Osteocyte (in vitro differentiated cells): ENCODE measurements around the gene RPS17. TPM values are rescaled to one million over a fixed set of nuclear protein-coding genes. Genes with fewer than 3 reads are reported as not detected.
A peak's percentile ranks its signal among the peaks of the same experiment; 100 is the strongest.
"Not testable (repeated sequence)": the region's sequence is repeated elsewhere in the genome, so short reads cannot be mapped to it uniquely, and the experiment has no call there.

ENCODE experiments used
- DNase-seq: peaks from one replicate; pipeline ENCODE4 v3.0.0; 2021; ENCODE audit warnings: mixed read lengths; ENCODE audit not compliant: unreplicated experiment; ENCODE audit errors: extremely low spot score
- H3K27ac Mint-ChIP-seq: one replicate; pipeline ENCODE4 v1.8.0; 2021; ENCODE audit warnings: mild to moderate bottlenecking, mixed read lengths; ENCODE audit not compliant: unreplicated experiment
- H3K27me3 Mint-ChIP-seq: one replicate; pipeline ENCODE4 v1.8.0; 2021; ENCODE audit warnings: mixed read lengths; ENCODE audit not compliant: unreplicated experiment
- H3K36me3 Mint-ChIP-seq: one replicate; pipeline ENCODE4 v1.8.0; 2021; ENCODE audit warnings: mixed read lengths; ENCODE audit not compliant: unreplicated experiment
- H3K4me1 Mint-ChIP-seq: one replicate; pipeline ENCODE4 v1.8.0; 2021; ENCODE audit warnings: mixed read lengths; ENCODE audit not compliant: unreplicated experiment
- H3K4me3 Mint-ChIP-seq: one replicate; pipeline ENCODE4 v1.8.0; 2021; ENCODE audit warnings: mild to moderate bottlenecking, moderate library complexity, mixed read lengths; ENCODE audit not compliant: unreplicated experiment
- H3K9me3 Mint-ChIP-seq: one replicate; pipeline ENCODE4 v1.8.0; 2021; ENCODE audit warnings: mixed read lengths; ENCODE audit not compliant: unreplicated experiment
- CTCF ChIP-seq: fragments of 200-600 bp; sonication (generic); IDR thresholded peaks from 2 replicates; pipeline ENCODE4 v1.5.0; 2021; ENCODE audit warnings: antibody characterized with exemption, mild to moderate bottlenecking, moderate library complexity
- total RNA-seq: library from RNA; stranded (reverse); gene quantifications from 2 replicates; pipeline ENCODE4 v1.2.1, GENCODE V29; 2021

Gene RPS17
- total RNA-seq, 1 donor from 2014 or later = 1,309 TPM

DNA sequence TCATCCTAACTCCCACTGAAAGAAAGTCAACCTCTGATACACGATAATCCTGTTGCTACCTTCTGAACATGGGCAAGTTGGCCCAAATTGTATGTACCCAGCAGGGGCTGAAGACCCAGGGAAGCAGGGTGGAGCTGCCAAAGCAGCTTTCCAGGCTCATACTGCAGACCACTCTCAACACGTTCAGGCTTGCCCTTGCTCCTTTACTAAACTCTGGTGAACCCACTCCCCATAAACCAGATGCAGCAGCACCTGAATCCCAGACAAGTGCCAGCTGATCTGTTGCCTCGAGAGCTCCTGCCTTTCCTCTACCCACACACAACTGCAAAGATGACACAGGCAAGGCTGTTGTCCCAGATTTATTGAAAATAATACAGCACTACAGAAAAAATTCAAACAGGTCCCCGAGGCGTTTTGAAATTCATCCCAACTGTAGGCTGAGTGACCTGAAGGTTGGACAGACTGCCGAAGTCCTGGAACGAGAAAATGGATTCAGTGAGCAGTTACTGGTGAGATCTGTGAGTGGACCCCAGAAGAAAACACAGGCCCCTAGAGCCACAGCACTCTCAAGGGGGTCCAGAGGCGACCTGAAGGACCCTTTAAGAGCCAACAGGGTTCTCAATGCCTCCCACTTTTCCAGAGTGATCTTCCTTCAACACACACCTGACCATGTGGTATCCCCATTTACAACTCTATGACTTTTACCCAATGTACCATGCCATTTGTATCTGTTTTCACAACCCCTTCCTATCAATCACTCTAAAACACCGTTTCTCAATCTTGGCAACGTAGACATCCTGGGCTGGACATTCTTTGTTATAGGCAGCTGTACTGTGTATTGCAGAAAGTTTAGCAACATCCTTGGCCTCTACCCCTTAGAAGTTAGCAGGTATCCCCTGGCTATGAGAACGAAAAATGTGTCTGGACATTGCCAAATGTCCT is 3.6 kb downstream of the RPS17 start:
- Mint-ChIP-seq H3K4me1 (peaks cover 26% of the 10 kb centered on the region), H3K27ac (peak overlapping the region; percentile 21), H3K4me3 (no peak overlapping the region), H3K9me3 (no peaks in the 10 kb centered on the region), H3K36me3 (peaks cover 36% of the 10 kb centered on the region), H3K27me3 (no peaks in the 10 kb centered on the region)
- no peak for TF ChIP-seq CTCF
- peak; percentile 64 for DNase-seq

- TF ChIP-seq CTCF = no peak
- H3K27me3 Mint-ChIP-seq = no peaks in the 10 kb centered on the region
- DNase-seq = peak; percentile 36
- no peak overlapping the region for H3K4me3 Mint-ChIP-seq
- no peaks in the 10 kb centered on the region for H3K9me3 Mint-ChIP-seq
- peaks cover 22% of the 10 kb centered on the region for H3K4me1 Mint-ChIP-seq
- no peak overlapping the region for H3K27ac Mint-ChIP-seq
- H3K36me3 Mint-ChIP-seq = peaks cover 36% of the 10 kb centered on the region
These were observed 4.5 kb downstream of the RPS17 start for GRCh38 chr15:82535566-82536408.

DNA sequence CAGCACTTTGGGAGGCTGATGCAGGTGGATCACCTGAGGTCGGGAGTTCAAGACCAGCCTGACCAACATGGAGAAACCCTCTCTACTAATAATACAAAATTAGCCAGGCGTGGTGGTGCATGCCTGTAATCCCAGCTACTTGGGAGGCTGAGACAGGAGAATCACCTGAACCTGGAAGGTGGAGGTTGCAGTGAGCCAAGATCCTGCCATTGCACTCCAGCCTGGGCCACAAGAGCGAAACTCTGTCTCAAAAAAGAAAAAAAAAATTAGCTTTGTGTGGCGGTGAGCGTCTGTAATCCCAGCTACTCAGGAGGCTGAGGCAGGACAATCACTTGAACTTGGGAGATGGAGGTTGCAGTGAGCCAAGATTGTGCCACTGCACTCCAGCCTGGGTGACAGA is 5.1 kb downstream of the RPS17 start:
- H3K4me1 Mint-ChIP-seq = peaks cover 21% of the 10 kb centered on the region
- not testable (repeated sequence) for H3K9me3 Mint-ChIP-seq, H3K27ac Mint-ChIP-seq, H3K27me3 Mint-ChIP-seq, DNase-seq, H3K4me3 Mint-ChIP-seq
- peaks cover 36% of the 10 kb centered on the region for H3K36me3 Mint-ChIP-seq

DNA sequence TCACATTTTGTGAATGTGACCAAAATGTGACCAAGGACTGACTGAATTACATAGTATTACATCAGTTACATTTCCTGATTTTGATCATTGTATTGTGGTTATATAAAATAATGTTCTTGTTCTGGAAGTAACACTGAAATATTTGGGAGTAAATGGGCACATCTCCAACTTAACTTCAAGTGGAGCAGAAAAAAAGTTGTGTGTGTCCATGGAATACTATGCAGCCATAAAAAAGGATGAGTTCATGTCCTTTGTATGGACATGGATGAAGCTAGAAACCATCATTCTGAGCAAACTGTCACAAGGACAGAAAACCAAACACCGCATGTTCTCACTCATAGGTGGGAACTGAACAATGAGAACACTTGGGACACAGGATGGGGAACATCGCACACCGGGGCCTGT is 5.8 kb downstream of the RPS17 start:
- not testable (repeated sequence) for DNase-seq, H3K27ac Mint-ChIP-seq, H3K4me3 Mint-ChIP-seq, H3K9me3 Mint-ChIP-seq, H3K27me3 Mint-ChIP-seq
- Mint-ChIP-seq H3K36me3 (peaks cover 36% of the 10 kb centered on the region), H3K4me1 (peaks cover 19% of the 10 kb centered on the region)

DNA sequence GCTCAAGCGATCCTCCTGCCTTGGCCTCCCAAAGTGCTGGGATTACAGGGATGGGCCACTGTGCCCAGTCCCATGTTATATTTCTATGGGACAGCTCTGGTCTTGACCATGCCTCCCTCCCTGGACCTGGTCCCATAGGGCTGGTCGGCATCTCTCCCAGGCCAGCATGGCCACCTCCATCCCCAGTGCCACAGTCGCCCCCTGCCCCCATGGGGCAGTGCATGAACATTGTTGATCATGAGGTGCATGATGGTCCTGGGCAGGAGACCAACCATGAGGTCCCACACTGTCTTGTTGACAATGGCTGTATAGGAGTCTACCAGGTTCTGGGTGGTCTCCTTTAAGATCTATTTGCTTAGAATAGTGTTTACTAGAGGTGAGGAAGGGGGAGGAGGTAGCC is 6.5 kb downstream of the RPS17 start:
- Mint-ChIP-seq H3K27me3 (no peaks in the 10 kb centered on the region), H3K4me1 (peaks cover 12% of the 10 kb centered on the region), H3K9me3 (no peaks in the 10 kb centered on the region), H3K27ac (peak overlapping the region; percentile 56), H3K4me3 (no peak overlapping the region), H3K36me3 (peaks cover 31% of the 10 kb centered on the region)
- peak; percentile 75 for DNase-seq
- no peak for TF ChIP-seq CTCF
